K562 (cell line): ENCODE data around the gene CXCL17. TPM values are rescaled to one million over a fixed set of nuclear protein-coding genes. Genes with fewer than 3 reads are reported as not detected.

Source experiments
- CC2D1A ChIP-seq: fragments of 450-650 bp; IDR thresholded peaks from 2 replicates; pipeline ENCODE4 v1.6.1; 2017; ENCODE audit warnings: mild to moderate bottlenecking
- GABPB2 ChIP-seq: fragments of 250-450 bp; sonication (Bioruptor Pico); conservative IDR thresholded peaks from 2 replicates; pipeline ENCODE4 v1.5.1; 2021; ENCODE audit warnings: mild to moderate bottlenecking
- L3MBTL2 ChIP-seq: fragments of 450-650 bp; IDR thresholded peaks from 2 replicates; pipeline ENCODE4 v1.6.1; 2016; ENCODE audit warnings: mild to moderate bottlenecking, moderate library complexity
- NFIX ChIP-seq: fragments of 250-450 bp; sonication (Bioruptor Pico); IDR thresholded peaks from 2 replicates; pipeline ENCODE4 v1.4.0; 2020; ENCODE audit warnings: low read depth, mild to moderate bottlenecking, moderate library complexity
- NR1H2 ChIP-seq: sonication (generic); formaldehyde crosslinking; IDR thresholded peaks from 2 replicates; pipeline ENCODE4 v1.4.0; 2020; ENCODE audit warnings: mild to moderate bottlenecking, missing genetic modification reagents
- POLR2G ChIP-seq: fragments of 200-400 bp; formaldehyde crosslinking; IDR thresholded peaks from 2 replicates; pipeline ENCODE4 v1.6.1; 2017; ENCODE audit warnings: low read depth, mild to moderate bottlenecking, antibody characterized with exemption, low read length, moderate library complexity
- SAP30 ChIP-seq: fragments of 200-600 bp; sonication (generic); IDR thresholded peaks from 2 replicates; pipeline ENCODE4 v1.6.1; 2012; ENCODE audit warnings: borderline replicate concordance, low read depth, mild to moderate bottlenecking, moderate library complexity, low read length, control low read depth, inconsistent platforms; ENCODE audit not compliant: insufficient read depth, poor library complexity, severe bottlenecking
- ZC3H4 ChIP-seq: sonication (generic); formaldehyde crosslinking; IDR thresholded peaks from 2 replicates; pipeline ENCODE4 v1.9.0; 2021; ENCODE audit warnings: missing genetic modification reagents, borderline replicate concordance
- ZNF57 ChIP-seq: fragments of 450-650 bp; formaldehyde crosslinking; IDR thresholded peaks from 2 replicates; pipeline ENCODE4 v1.4.0; 2020; ENCODE audit warnings: mild to moderate bottlenecking, moderate library complexity
- polyA plus RNA-seq, 8 experiments: library from polyadenylated mRNA; depleted of rRNA in 4 of 8; stranded (reverse) in 5 of 8; unstranded in 3 of 8; fragments of >200 nt; fragmentation: Nextera tagmentation in 2 of 8; fragmentation: Illumina TruSeq in 1 of 8; extraction: Ambion mirVana in 2 of 8; extraction: Trizol in 1 of 8; gene quantifications; 2 replicates each; pipeline versions ENCODE4 v1.2.1 to v1.2.3, GENCODE V29; 2011 to 2014; ENCODE audit warnings: inconsistent platforms in 1 of 8, missing spikeins in 1 of 8
- total RNA-seq, 7 experiments: library from RNA; depleted of rRNA in 6 of 7; stranded (reverse); fragments of >200 nt in 6 of 7; fragmentation: Illumina TruSeq in 2 of 7; extraction: Trizol in 2 of 7; gene quantifications; 2 replicates each; pipeline versions ENCODE4 v1.2.1 to v1.2.3, GENCODE V29; 2011 to 2021; ENCODE audit warnings: low replicate concordance in 1 of 7
- TF ChIP-seq, protein P1 (sequence below), 2 experiments: IDR thresholded peaks; 2 replicates each; pipeline ENCODE4 v1.6.1; 2011; ENCODE audit warnings: borderline replicate concordance in 1 of 2, control low read depth in 1 of 2, low read depth in 1 of 2, low read length in 1 of 2, mild to moderate bottlenecking in 1 of 2, mixed read lengths in 1 of 2, moderate library complexity in 1 of 2; ENCODE audit not compliant: insufficient read depth in 1 of 2, insufficient read length in 1 of 2, poor library complexity in 1 of 2, severe bottlenecking in 1 of 2; ENCODE audit errors: extremely low read depth in 1 of 2
- TF ChIP-seq, protein P2 (sequence below): sonication (generic); formaldehyde crosslinking; IDR thresholded peaks from 2 replicates; pipeline ENCODE4 v1.8.1; 2023; ENCODE audit warnings: mild to moderate bottlenecking, missing genetic modification reagents

CXCL17 gene
- total and polyA plus RNA-seq, 9 of the 15 experiments (the other 6 are each of a cell fraction or from before 2014, with no cell fraction given) = 0.10 to 0.15 TPM; not detected in 7

GRCh38 chr19:42423462-42424344 is 19.0 kb downstream of the CXCL17 start (continued):
- TF ChIP-seq, protein P1, sequence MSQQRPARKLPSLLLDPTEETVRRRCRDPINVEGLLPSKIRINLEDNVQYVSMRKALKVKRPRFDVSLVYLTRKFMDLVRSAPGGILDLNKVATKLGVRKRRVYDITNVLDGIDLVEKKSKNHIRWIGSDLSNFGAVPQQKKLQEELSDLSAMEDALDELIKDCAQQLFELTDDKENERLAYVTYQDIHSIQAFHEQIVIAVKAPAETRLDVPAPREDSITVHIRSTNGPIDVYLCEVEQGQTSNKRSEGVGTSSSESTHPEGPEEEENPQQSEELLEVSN (IDR thresholded peaks at IDR 0.05; ENCODE audit: borderline replicate concordance in 1 of 2, extremely low read depth in 1 of 2, insufficient read depth in 1 of 2, insufficient read length in 1 of 2, low read depth in 1 of 2, low read length in 1 of 2, poor library complexity in 1 of 2, severe bottlenecking in 1 of 2) = peak; percentile 91 to 94
- TF ChIP-seq GABPB2 (no peak), CC2D1A (no peak), ZNF57 (CRISPR knock-in tag) (no peak), L3MBTL2 (peak; percentile 87), SAP30 (no peak), ZC3H4 (CRISPR knock-in tag) (no peak), NR1H2 (CRISPR knock-in tag) (no peak), NFIX (CRISPR knock-in tag) (no peak), POLR2G (peak; percentile 23; the same call in 1 of the 2 replicates)
- TF ChIP-seq, protein P2, sequence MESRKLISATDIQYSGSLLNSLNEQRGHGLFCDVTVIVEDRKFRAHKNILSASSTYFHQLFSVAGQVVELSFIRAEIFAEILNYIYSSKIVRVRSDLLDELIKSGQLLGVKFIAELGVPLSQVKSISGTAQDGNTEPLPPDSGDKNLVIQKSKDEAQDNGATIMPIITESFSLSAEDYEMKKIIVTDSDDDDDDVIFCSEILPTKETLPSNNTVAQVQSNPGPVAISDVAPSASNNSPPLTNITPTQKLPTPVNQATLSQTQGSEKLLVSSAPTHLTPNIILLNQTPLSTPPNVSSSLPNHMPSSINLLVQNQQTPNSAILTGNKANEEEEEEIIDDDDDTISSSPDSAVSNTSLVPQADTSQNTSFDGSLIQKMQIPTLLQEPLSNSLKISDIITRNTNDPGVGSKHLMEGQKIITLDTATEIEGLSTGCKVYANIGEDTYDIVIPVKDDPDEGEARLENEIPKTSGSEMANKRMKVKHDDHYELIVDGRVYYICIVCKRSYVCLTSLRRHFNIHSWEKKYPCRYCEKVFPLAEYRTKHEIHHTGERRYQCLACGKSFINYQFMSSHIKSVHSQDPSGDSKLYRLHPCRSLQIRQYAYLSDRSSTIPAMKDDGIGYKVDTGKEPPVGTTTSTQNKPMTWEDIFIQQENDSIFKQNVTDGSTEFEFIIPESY (CRISPR knock-in tag) = peak; percentile 75; the same call in 1 of the 2 replicates
